Measurements from ENCODE around the gene PLEKHG4. TPM values are rescaled to one million over a fixed set of nuclear protein-coding genes. Genes with fewer than 3 reads are reported as not detected.

Gene PLEKHG4
- total and polyA plus RNA-seq, 10 of the 15 experiments (the other 5 are each of a cell fraction or from before 2014, with no cell fraction given) = 0.14 to 2.6 (median 0.99) TPM

DNA sequence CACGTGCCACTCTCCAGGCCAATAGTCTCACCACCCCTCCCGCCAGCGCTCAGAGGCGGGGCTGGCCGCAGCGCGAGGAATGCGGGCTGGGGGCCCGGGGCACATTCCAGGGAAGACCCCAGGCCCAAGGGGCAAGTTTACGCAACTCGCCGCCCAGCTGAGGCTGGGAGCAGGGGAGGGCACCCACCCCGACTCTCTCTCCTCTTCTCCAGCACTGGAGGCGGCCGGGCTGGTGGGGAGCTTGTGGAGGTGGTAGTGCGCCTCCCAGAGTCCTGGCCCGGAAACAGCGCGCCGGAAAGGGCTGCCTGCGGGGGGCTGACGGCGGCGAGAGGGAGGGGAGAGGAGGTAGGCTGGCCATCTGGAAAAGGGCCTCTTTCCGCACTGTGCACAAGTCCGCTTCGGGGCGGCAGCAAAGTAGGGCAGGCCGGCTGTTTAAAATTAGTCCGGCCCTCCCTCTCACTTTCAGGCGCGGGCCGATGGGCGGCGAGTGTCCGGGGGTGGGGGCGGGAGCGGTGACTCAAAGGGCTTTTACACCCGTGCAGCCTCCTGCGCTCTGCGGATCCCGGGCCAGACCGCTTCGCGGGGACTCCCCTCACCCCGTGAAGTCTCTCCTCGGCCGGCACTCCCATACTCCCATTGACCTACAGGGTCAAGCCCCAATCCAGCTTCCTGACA is 33.1 kb upstream of the PLEKHG4 start (continued):
- TF ChIP-seq, protein P1, sequence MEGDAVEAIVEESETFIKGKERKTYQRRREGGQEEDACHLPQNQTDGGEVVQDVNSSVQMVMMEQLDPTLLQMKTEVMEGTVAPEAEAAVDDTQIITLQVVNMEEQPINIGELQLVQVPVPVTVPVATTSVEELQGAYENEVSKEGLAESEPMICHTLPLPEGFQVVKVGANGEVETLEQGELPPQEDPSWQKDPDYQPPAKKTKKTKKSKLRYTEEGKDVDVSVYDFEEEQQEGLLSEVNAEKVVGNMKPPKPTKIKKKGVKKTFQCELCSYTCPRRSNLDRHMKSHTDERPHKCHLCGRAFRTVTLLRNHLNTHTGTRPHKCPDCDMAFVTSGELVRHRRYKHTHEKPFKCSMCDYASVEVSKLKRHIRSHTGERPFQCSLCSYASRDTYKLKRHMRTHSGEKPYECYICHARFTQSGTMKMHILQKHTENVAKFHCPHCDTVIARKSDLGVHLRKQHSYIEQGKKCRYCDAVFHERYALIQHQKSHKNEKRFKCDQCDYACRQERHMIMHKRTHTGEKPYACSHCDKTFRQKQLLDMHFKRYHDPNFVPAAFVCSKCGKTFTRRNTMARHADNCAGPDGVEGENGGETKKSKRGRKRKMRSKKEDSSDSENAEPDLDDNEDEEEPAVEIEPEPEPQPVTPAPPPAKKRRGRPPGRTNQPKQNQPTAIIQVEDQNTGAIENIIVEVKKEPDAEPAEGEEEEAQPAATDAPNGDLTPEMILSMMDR (IDR thresholded peaks at IDR 0.05 in 2 of 3, conservative IDR thresholded peaks at IDR 0.05 in 1 of 3; ENCODE audit: control insufficient read depth in 2 of 3, extremely low read depth in 1 of 3, insufficient read depth in 1 of 3, low read depth in 3 of 3, low read length in 3 of 3) = peak; percentile 40 to 59 (median 44); a peak in 5 of 6 replicates
- TF ChIP-seq POLR2A (IDR thresholded peaks at IDR 0.05; ENCODE audit: low read depth, low read length) = peak; percentile 66
- TF ChIP-seq, protein P2, sequence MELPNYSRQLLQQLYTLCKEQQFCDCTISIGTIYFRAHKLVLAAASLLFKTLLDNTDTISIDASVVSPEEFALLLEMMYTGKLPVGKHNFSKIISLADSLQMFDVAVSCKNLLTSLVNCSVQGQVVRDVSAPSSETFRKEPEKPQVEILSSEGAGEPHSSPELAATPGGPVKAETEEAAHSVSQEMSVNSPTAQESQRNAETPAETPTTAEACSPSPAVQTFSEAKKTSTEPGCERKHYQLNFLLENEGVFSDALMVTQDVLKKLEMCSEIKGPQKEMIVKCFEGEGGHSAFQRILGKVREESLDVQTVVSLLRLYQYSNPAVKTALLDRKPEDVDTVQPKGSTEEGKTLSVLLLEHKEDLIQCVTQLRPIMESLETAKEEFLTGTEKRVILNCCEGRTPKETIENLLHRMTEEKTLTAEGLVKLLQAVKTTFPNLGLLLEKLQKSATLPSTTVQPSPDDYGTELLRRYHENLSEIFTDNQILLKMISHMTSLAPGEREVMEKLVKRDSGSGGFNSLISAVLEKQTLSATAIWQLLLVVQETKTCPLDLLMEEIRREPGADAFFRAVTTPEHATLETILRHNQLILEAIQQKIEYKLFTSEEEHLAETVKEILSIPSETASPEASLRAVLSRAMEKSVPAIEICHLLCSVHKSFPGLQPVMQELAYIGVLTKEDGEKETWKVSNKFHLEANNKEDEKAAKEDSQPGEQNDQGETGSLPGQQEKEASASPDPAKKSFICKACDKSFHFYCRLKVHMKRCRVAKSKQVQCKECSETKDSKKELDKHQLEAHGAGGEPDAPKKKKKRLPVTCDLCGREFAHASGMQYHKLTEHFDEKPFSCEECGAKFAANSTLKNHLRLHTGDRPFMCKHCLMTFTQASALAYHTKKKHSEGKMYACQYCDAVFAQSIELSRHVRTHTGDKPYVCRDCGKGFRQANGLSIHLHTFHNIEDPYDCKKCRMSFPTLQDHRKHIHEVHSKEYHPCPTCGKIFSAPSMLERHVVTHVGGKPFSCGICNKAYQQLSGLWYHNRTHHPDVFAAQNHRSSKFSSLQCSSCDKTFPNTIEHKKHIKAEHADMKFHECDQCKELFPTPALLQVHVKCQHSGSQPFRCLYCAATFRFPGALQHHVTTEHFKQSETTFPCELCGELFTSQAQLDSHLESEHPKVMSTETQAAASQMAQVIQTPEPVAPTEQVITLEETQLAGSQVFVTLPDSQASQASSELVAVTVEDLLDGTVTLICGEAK (IDR thresholded peaks at IDR 0.05; ENCODE audit: borderline replicate concordance) = peak; percentile 51; the same call in 1 of the 2 replicates
- peak; percentile 70 to 85 for TF ChIP-seq BHLHE40 (IDR thresholded peaks at IDR 0.05; ENCODE audit: borderline replicate concordance in 1 of 2, low read depth in 2 of 2, low read length in 1 of 2)
- TF ChIP-seq LARP7 (IDR thresholded peaks at IDR 0.05) = 0 out of 2 replicates have a peak, but pooled peaks have one; percentile 41
- TF ChIP-seq, protein P3, sequence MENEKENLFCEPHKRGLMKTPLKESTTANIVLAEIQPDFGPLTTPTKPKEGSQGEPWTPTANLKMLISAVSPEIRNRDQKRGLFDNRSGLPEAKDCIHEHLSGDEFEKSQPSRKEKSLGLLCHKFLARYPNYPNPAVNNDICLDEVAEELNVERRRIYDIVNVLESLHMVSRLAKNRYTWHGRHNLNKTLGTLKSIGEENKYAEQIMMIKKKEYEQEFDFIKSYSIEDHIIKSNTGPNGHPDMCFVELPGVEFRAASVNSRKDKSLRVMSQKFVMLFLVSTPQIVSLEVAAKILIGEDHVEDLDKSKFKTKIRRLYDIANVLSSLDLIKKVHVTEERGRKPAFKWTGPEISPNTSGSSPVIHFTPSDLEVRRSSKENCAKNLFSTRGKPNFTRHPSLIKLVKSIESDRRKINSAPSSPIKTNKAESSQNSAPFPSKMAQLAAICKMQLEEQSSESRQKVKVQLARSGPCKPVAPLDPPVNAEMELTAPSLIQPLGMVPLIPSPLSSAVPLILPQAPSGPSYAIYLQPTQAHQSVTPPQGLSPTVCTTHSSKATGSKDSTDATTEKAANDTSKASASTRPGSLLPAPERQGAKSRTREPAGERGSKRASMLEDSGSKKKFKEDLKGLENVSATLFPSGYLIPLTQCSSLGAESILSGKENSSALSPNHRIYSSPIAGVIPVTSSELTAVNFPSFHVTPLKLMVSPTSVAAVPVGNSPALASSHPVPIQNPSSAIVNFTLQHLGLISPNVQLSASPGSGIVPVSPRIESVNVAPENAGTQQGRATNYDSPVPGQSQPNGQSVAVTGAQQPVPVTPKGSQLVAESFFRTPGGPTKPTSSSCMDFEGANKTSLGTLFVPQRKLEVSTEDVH (IDR thresholded peaks at IDR 0.05; ENCODE audit: low read depth, partially characterized antibody) = no peak
- 0 out of 2 replicates have a peak, but pooled peaks have one; percentile 38 for TF ChIP-seq TAF1 (IDR thresholded peaks at IDR 0.05; ENCODE audit: borderline replicate concordance, low read depth, low read length)
- no peak for TF ChIP-seq ZNF622 (IDR thresholded peaks at IDR 0.05)
- TF ChIP-seq JUND (IDR thresholded peaks at IDR 0.05; ENCODE audit: low read depth, low read length) = 0 out of 2 replicates have a peak, but pooled peaks have one; percentile 10
- no peak for TF ChIP-seq BACH1 (IDR thresholded peaks at IDR 0.05; ENCODE audit: borderline replicate concordance)
- TF ChIP-seq SMARCA5 (IDR thresholded peaks at IDR 0.05) = 0 out of 2 replicates have a peak, but pooled peaks have one; percentile 12
- peak; percentile 59 for TF ChIP-seq NR2F1 (conservative IDR thresholded peaks at IDR 0.05)
- TF ChIP-seq, protein P4, sequence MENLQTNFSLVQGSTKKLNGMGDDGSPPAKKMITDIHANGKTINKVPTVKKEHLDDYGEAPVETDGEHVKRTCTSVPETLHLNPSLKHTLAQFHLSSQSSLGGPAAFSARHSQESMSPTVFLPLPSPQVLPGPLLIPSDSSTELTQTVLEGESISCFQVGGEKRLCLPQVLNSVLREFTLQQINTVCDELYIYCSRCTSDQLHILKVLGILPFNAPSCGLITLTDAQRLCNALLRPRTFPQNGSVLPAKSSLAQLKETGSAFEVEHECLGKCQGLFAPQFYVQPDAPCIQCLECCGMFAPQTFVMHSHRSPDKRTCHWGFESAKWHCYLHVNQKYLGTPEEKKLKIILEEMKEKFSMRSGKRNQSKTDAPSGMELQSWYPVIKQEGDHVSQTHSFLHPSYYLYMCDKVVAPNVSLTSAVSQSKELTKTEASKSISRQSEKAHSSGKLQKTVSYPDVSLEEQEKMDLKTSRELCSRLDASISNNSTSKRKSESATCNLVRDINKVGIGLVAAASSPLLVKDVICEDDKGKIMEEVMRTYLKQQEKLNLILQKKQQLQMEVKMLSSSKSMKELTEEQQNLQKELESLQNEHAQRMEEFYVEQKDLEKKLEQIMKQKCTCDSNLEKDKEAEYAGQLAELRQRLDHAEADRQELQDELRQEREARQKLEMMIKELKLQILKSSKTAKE (IDR thresholded peaks at IDR 0.05; ENCODE audit: low read depth, poor library complexity, severe bottlenecking) = peak; percentile 13
- peak; percentile 90 for TF ChIP-seq IKZF1 (conservative IDR thresholded peaks at IDR 0.05)
- 0 out of 2 replicates have a peak, but pooled peaks have one; percentile 12 for TF ChIP-seq JUNB (IDR thresholded peaks at IDR 0.05)
